ENCODE measurements around the gene SLC12A8. TPM values are rescaled to one million over a fixed set of nuclear protein-coding genes. Genes with fewer than 3 reads are reported as not detected.
A peak's percentile ranks its signal among the peaks of the same experiment; 100 is the strongest.

SLC12A8 gene
- total and polyA plus RNA-seq, 2 experiments from 2014 or later = 6.9 to 15.9 TPM

DNA sequence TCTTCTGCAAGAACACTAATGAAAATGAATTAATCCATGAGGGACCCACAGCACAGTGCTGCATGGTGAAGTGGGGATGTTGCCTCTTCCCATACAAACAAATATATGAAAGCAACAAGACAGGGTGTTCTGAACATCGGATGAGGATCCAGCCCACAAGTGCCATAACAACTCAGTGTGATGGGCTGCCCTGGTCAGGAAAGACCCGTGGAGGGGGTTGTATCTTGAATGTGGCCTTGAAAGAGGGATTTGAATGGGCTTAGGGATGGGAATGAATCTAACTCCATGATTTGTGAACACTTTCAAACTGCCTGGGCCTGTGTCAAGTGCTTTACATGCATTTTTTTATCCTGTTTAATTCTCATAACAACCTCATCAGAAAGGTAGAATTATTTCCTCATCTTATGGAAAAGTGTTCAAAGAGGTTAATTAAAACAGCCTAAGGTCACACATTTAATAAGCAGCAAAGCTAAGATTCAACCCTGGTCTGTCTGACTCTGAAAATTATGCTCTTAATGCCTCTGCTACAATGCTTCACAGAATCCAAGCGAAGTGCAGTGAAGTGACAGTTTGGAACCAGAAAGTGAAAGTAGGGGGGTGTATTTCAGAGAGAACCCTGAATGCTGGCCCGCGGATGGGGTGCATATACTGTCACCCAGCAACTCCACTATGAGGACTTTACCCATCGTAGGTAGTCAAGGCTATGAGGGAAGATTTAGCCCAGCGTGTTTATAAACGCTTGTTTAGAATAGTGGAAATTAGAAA, 91.1 kb downstream of the SLC12A8 start (continued):
- TF ChIP-seq, protein P1, sequence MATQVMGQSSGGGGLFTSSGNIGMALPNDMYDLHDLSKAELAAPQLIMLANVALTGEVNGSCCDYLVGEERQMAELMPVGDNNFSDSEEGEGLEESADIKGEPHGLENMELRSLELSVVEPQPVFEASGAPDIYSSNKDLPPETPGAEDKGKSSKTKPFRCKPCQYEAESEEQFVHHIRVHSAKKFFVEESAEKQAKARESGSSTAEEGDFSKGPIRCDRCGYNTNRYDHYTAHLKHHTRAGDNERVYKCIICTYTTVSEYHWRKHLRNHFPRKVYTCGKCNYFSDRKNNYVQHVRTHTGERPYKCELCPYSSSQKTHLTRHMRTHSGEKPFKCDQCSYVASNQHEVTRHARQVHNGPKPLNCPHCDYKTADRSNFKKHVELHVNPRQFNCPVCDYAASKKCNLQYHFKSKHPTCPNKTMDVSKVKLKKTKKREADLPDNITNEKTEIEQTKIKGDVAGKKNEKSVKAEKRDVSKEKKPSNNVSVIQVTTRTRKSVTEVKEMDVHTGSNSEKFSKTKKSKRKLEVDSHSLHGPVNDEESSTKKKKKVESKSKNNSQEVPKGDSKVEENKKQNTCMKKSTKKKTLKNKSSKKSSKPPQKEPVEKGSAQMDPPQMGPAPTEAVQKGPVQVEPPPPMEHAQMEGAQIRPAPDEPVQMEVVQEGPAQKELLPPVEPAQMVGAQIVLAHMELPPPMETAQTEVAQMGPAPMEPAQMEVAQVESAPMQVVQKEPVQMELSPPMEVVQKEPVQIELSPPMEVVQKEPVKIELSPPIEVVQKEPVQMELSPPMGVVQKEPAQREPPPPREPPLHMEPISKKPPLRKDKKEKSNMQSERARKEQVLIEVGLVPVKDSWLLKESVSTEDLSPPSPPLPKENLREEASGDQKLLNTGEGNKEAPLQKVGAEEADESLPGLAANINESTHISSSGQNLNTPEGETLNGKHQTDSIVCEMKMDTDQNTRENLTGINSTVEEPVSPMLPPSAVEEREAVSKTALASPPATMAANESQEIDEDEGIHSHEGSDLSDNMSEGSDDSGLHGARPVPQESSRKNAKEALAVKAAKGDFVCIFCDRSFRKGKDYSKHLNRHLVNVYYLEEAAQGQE (IDR thresholded peaks at IDR 0.05; ENCODE audit: unreplicated experiment) = no peak
- 0 out of 2 replicates have a peak, but pooled peaks have one; percentile 50 for TF ChIP-seq ZNF114 (CRISPR knock-in tag; IDR thresholded peaks at IDR 0.05)

DNA sequence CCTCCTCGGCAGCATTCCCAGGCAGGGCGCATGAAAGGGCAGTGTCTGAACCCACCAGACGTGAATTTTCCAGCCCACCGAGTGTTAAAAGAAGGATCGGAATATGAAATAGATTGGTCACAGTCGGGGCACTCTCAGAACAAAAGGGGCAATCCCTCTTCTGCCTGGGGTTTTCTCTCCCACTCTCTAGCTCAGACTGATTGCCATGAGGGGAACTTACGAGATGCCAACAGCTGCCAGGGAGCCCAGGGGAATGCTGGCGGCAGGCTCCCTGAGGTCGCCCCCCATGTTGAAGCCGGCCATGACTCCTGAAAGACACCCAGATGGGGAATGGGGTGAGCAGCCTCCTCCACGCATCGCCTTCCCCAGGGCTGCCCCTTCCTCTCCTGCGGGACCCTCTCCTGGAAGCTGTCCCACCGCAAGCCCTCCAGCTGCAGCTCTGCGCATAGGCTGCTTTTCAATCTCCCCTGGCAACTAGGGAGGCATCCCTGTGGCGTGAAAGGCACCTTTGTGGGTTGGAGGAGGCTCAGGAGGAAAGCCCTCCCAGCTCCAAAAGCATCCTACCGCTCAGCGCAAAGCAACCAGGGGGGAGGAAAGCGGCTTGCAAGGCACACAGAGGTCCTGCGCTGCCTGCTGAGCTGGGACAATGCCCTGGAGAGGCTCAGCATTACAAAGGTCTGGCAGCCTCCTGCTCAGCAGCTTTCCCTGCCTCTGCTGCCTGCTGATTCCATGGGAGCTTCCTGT, 92.0 kb downstream of the SLC12A8 start:
- Histone ChIP-seq H3K4me1 (ENCODE audit: insufficient read depth) (peaks cover 44% of the 10 kb centered on the region), H3F3A (replicated peaks; ENCODE audit: low read depth) (peaks cover 2% of the 10 kb centered on the region; the same call in 1 of the 2 replicates), H3K27ac (ENCODE audit: low read depth) (peak overlapping the region; percentile 63), H3K27me3 (ENCODE audit: insufficient read depth) (no peaks in the 10 kb centered on the region), H3K79me2 (replicated peaks; ENCODE audit: insufficient read depth) (no peaks in the 10 kb centered on the region), H3K4me3 (peak overlapping the region; percentile 73), H3K4me2 (peak overlapping the region; percentile 85), H3K9me2 (ENCODE audit: insufficient read depth) (no peaks in the 10 kb centered on the region), H2AFZ (peak overlapping the region; percentile 67), H4K20me1 (replicated peaks; ENCODE audit: insufficient read depth) (no peaks in the 10 kb centered on the region), H3K36me3 (ENCODE audit: insufficient read depth) (no peaks in the 10 kb centered on the region)
- Mint-ChIP-seq H3K9me3 (no peaks in the 10 kb centered on the region), H3K27me3 (ENCODE audit: insufficient read depth, low read depth, poor library complexity) (peaks cover 11% of the 10 kb centered on the region), H3K4me1 (peaks cover 61% of the 10 kb centered on the region), H3K27ac (peak overlapping the region; percentile 80; the same call in 1 of the 2 replicates), H3K4me3 (peak overlapping the region; percentile 79), H3K36me3 (ENCODE audit: low read depth) (peaks cover 2% of the 10 kb centered on the region; the same call in 1 of the 3 replicates)
- DNase-seq (ENCODE audit: low spot score) (peak; percentile 94), ATAC-seq (peak; percentile 95)
- TF ChIP-seq, protein P2, sequence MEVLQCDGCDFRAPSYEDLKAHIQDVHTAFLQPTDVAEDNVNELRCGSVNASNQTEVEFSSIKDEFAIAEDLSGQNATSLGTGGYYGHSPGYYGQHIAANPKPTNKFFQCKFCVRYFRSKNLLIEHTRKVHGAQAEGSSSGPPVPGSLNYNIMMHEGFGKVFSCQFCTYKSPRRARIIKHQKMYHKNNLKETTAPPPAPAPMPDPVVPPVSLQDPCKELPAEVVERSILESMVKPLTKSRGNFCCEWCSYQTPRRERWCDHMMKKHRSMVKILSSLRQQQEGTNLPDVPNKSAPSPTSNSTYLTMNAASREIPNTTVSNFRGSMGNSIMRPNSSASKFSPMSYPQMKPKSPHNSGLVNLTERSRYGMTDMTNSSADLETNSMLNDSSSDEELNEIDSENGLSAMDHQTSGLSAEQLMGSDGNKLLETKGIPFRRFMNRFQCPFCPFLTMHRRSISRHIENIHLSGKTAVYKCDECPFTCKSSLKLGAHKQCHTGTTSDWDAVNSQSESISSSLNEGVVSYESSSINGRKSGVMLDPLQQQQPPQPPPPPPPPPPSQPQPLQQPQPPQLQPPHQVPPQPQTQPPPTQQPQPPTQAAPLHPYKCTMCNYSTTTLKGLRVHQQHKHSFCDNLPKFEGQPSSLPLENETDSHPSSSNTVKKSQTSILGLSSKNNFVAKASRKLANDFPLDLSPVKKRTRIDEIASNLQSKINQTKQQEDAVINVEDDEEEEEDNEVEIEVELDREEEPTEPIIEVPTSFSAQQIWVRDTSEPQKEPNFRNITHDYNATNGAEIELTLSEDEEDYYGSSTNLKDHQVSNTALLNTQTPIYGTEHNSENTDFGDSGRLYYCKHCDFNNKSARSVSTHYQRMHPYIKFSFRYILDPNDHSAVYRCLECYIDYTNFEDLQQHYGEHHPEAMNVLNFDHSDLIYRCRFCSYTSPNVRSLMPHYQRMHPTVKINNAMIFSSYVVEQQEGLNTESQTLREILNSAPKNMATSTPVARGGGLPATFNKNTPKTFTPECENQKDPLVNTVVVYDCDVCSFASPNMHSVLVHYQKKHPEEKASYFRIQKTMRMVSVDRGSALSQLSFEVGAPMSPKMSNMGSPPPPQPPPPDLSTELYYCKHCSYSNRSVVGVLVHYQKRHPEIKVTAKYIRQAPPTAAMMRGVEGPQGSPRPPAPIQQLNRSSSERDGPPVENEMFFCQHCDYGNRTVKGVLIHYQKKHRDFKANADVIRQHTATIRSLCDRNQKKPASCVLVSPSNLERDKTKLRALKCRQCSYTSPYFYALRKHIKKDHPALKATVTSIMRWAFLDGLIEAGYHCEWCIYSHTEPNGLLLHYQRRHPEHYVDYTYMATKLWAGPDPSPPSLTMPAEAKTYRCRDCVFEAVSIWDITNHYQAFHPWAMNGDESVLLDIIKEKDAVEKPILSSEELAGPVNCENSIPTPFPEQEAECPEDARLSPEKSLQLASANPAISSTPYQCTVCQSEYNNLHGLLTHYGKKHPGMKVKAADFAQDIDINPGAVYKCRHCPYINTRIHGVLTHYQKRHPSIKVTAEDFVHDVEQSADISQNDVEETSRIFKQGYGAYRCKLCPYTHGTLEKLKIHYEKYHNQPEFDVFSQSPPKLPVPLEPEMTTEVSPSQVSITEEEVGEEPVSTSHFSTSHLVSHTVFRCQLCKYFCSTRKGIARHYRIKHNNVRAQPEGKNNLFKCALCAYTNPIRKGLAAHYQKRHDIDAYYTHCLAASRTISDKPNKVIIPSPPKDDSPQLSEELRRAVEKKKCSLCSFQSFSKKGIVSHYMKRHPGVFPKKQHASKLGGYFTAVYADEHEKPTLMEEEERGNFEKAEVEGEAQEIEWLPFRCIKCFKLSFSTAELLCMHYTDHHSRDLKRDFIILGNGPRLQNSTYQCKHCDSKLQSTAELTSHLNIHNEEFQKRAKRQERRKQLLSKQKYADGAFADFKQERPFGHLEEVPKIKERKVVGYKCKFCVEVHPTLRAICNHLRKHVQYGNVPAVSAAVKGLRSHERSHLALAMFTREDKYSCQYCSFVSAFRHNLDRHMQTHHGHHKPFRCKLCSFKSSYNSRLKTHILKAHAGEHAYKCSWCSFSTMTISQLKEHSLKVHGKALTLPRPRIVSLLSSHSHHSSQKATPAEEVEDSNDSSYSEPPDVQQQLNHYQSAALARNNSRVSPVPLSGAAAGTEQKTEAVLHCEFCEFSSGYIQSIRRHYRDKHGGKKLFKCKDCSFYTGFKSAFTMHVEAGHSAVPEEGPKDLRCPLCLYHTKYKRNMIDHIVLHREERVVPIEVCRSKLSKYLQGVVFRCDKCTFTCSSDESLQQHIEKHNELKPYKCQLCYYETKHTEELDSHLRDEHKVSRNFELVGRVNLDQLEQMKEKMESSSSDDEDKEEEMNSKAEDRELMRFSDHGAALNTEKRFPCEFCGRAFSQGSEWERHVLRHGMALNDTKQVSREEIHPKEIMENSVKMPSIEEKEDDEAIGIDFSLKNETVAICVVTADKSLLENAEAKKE (CRISPR knock-in tag; IDR thresholded peaks at IDR 0.05) = peak; percentile 75; the same call in 1 of the 2 replicates
- TF ChIP-seq, protein P3, sequence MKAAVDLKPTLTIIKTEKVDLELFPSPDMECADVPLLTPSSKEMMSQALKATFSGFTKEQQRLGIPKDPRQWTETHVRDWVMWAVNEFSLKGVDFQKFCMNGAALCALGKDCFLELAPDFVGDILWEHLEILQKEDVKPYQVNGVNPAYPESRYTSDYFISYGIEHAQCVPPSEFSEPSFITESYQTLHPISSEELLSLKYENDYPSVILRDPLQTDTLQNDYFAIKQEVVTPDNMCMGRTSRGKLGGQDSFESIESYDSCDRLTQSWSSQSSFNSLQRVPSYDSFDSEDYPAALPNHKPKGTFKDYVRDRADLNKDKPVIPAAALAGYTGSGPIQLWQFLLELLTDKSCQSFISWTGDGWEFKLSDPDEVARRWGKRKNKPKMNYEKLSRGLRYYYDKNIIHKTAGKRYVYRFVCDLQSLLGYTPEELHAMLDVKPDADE (IDR thresholded peaks at IDR 0.05) = peak; percentile 61; the same call in 1 of the 2 replicates
- no peak for TF ChIP-seq EZH2 (IDR thresholded peaks at IDR 0.05; ENCODE audit: low read depth, unreplicated experiment)
- 0 out of 2 replicates have a peak, but pooled peaks have one; percentile 25 for TF ChIP-seq POLR2AphosphoS5 (IDR thresholded peaks at IDR 0.05; ENCODE audit: low read depth)
- TF ChIP-seq, protein P1 (IDR thresholded peaks at IDR 0.05; ENCODE audit: unreplicated experiment) = peak; percentile 12
